H4 (cell line): ENCODE data around the gene WWOX. TPM values are rescaled to one million over a fixed set of nuclear protein-coding genes. Genes with fewer than 3 reads are reported as not detected.

Experiments used
- DNase-seq: peaks from one replicate; pipeline ENCODE4 v3.0.0-alpha.2; 2015; ENCODE audit warnings: low spot score
- total RNA-seq: library from RNA; depleted of rRNA; stranded (reverse); fragments of >200 nt; shearing (Covaris generic); gene quantifications from 2 replicates; pipeline ENCODE4 v1.2.3, GENCODE V29; 2014

The WWOX gene
- total RNA-seq, 1 experiment from 2014 or later = 25.4 TPM

- no peak for DNase-seq
Measured at GRCh38 chr16:78529881-78530280, 430.4 kb downstream of the WWOX start.

DNA sequence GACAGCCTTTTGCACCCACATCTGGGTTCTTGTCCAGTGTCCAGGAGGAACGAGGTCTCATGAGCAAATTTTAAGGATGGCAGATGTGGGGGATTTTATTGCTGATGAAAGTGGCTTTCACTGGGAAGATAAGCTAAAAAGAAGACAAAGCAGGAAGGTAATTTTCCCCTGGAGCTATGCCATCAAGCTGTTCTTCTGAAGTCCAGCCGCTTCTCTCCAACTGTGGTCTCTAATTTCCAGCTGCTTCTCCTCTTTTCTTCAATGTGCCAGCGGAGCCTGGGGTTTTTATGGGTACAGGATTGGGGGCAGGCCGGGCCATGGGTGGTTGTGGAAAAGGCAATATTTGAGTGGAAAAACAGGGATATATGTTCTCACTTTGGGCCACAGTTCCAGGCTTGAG, 430.8 kb downstream of the WWOX start:
- no peak for DNase-seq

DNA sequence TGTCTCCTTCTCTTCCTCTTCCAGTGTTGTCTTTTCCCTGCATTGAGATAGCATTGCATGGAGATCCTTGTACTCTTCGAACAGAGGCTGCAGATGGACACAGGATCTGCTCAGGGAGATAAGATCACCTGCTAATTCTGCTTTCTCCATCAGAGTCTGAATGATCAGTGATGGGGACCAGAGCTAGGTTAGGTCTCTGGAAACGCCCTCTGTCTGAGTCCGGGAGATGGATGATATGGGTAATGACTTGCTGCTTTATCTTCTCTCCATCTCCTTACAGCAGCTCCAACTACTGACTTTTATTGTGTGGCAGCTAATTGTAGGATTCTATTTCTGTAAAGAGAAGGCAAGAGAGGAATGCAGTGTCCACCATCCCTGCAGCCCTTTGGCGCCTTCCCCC, 435.6 kb downstream of the WWOX start:
- DNase-seq = no peak

DNA sequence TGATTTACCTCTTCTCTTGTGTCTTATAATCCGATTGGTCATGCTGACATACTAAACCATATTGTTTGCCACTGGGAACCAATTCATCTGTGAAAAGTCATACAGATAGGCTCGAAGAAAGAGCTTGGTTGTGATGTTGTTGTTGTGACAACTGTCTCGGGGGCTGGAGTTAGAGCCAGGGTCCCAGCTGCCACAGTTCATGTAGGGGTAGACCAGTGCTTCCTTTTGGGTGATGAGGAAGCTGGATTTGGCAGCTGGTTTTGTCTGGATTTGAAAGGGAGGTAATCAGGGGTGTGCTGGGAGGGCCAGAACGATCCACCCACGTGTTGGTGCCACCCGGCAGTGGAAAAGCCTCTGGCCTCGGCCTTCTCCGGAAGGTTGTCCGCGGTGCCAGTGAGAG, 438.1 kb downstream of the WWOX start:
- no peak for DNase-seq

DNA sequence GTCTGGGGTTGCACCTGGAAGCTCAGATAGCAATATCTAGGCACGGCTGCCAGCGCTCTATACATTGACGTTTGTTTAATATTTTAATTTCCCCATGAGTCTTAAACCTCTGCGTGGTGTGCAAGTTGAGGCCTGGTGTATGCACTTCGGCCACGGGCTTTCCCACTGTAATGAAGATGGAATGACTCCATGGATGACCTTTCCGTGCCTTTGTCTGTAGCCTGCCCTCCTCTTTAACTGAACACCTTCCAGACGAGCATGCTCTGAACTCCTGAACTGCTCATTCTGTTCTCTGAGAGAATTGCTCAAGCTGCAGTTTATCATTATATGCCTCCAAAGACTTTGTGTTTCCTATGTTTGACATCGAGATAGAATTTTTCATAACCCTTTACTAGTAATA, 438.8 kb downstream of the WWOX start:
- no peak for DNase-seq

- no peak for DNase-seq
Measured at GRCh38 chr16:78538919-78539318, 439.5 kb downstream of the WWOX start.

- no peak for DNase-seq
Measured at GRCh38 chr16:78542419-78542818, 443.0 kb downstream of the WWOX start.

GRCh38 chr16:78543023-78543422, 443.6 kb downstream of the WWOX start:
- no peak for DNase-seq

DNA sequence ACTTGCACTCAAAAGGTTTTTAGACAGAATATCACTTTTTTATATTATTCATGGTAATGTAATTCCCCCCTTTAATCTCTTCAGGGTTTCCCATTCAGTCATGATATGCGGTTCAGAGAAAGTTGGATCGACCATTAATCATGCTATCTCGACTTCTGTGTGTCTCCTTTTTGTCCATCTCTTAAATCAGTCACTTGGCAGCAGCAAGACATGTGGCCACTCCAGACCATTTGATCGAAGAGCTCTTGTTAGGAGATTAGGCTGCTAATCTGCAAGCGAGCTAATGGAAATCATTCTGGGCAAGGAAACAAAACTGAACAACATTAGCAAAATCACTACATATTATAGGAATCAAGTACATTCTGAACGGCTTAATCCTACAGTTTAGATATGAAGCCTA, 449.9 kb downstream of the WWOX start:
- no peak for DNase-seq

DNA sequence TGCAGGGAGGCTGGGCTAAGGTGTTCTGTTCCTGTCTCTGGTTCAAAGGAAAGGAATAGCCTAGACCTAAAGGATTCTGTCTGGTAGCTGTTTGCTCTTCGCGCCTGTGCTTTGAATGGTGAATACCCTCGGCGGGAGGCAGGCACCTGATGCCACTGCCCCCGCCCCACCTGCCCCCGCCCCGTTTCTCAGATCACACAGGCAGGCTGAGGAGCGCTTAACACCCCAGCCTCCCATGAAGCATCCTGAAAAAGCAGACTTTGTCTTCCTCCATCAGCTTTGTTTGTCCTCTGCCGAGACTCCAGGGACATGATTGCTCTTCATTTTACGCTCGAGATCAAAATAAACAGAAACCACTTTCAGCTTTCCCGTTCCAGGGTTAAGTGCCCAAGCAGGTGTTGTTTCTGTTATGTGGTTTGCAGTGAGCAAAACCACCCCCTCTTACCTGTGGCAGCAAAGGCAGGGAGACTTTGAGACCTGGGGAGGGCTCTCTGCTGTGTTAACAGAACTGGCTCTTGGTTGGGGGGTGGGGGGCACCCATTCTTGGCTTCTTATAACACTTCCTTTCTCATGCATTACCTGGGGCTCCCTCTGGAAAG, 452.1 kb downstream of the WWOX start:
- no peak for DNase-seq

GRCh38 chr16:78552106-78552675, 452.7 kb downstream of the WWOX start:
- no peak for DNase-seq

- DNase-seq = no peak
Measured at GRCh38 chr16:78552716-78553115, 453.3 kb downstream of the WWOX start.

DNA sequence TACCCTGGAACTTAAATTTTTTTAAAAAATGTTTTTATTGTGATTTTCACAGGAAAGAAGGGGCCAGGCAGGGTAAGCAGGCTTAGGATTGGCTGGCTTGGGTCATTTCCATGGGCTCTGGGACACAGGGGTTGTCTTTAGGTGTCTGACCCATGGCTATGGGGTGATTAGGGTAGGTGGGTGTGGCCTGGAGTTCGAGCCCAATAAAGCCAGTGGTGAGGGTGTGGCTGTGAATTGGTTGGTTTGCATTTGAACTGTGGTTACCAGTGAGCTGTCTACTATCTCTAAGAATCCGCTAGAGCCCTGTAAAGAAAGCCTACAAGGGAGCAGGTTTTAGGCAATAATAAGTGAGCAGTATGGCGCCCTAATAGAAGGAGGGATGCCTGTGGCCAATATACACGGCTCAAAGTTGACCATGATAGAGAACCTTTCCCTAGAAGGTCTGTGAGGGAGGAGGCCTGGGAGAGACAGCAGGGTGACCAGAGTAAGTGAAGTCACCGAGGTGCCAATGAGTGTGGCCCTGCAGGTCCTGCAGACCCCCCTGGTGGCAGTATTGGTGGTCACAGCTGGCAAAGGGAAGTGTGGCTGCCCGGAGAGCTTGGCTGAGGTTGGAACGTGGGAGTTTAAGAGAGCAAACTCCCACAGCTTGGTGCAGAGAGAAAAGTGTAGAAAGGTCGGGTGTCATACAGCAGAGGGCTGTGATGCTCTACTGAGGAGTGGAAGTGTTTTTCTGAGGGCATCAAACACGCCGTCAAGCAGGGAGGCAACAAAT, 454.0 kb downstream of the WWOX start:
- no peak for DNase-seq

- DNase-seq = no peak
Measured at GRCh38 chr16:78556421-78556820, 457.0 kb downstream of the WWOX start.

GRCh38 chr16:78560997-78561396, 461.5 kb downstream of the WWOX start:
- no peak for DNase-seq

DNA sequence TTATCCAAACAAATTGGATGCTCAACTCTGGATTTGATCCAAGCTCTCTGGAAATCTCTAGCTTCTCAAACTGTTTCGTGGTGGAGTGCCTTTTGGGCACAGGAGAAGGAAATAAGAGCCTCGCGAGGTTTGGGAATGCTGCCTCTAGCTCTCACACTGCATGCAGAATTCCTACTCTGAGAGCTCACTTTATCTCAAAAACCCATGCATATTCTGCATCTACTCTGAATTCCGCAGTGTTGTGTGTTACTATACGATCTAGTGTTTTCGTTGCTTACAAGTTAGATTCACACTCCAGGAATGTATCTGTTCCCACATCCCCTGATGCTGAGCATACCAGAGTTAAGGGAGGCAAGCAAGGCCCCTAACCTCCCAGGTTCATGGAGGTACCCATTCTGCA, 462.7 kb downstream of the WWOX start:
- no peak for DNase-seq

GRCh38 chr16:78562650-78563049, 463.2 kb downstream of the WWOX start:
- DNase-seq = no peak

DNA sequence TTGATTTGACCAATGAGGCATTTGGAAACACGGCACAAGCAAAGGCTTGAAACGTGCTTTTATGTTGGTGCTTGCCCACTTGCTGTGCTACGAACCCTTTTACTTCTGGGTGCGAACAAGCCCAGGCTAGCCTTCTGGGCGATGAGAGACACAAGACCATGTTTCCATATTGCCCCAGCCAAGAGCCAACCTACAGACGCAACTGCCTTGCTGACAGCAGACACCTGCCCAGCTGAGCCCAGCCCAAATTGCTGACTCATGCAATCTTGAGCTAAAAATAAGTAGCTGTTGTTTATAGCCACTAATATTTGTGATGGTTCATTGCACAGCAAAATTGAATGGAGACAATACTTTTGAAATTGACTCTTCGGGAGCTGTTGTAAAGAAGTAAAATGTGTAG, 464.5 kb downstream of the WWOX start:
- peak; percentile 7 for DNase-seq

DNA sequence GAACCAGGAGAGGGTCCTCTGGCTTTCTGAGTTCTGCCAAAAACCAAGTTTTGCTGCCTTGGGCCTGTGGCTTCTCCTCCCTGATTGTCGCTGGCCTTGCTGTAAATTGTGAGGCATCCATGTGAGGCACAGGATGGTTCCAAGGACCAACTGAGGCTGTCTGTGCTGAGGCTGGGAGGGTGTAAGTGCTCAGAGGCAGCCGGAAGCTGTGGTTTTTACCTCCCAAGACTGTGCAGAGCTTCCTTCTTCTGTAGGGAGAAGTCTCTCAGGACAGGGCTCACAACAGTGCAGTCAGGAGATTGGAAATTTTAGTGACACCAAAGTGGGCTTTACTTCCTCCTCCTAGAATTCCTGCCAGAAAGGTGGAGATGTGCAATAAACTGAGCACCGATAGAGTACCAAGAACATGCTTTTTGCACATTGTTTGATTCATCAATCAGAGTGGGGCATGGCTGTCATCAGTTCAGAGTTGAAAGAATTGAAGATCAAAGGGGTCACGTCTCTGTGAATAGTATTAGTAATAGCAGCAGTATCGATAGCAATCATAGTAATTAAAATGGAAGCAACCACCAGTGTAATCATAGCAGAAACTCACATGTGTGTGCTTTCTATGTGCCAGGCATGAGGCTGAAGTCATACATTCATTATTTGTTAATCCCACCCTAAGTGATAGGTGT, 467.1 kb downstream of the WWOX start:
- DNase-seq = no peak

DNA sequence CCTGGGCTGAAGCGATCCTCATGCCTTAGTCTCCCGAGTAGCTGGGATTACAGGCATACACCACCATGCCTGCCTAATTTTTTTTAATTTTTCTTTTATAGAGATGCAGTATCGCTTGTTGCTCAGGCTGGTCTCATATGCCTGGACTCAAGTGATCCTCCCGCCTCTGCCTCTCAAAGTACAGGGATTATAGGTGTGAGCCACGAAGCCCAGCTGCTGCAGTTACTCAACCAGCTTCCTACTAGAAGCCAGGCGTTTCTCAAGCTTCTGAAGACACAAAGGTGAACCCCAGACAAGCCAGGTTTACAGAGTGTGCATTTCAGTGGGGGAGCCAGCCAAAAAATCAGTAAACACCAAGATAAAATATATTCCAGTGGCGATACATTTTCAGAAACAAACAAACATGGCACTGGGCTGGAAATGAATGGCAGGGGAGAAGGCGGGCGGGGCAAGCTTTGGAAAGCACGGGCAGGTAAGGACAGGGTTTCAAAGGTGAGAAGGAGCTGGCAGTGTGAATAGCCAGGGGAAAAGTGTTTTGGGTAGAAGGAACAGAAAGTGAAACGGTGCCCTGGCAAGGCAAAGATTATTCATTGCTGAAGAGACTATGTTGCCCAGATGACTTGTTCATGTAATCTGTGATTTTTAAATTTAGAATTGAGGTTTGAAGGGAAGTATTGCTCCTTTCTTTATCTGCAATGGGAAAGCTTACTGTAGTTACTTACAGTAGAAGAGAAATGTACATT, 471.1 kb downstream of the WWOX start:
- no peak for DNase-seq

DNA sequence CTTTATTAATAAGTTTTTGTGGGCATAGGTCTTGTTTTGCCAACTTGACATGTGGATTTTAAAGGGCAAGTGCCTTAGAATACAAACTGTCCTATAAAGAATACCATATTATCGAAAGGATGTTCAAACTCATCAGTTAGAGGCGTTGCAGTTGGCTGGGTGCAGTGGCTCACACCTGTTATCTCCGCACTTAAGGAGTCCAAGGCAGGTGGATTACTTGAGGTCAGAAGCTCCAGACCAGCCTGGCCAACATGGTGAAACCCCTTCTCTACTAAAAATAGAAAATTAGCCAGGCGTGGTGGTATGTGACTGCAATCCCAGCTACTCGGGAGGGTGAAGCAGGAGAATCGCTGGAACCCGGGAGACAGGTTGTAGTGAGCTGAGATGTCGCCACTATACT, 472.0 kb downstream of the WWOX start:
- DNase-seq = no peak

GRCh38 chr16:78571898-78572358, 472.5 kb downstream of the WWOX start:
- no peak for DNase-seq
